Endothelial cell of umbilical vein (primary cell): ENCODE results near the gene RPS17. TPM values are rescaled to one million over a fixed set of nuclear protein-coding genes. Genes with fewer than 3 reads are reported as not detected.

ENCODE experiments used
- BruUV-seq: library from RNA; stranded (reverse); fragments of 400-500 nt; replicated peaks from 2 replicates; lab custom pipeline; 2021; lab: Mats Ljungman, UMichigan
- CTCF ChIA-PET: fragments of 300-600, 350-600 bp; sonication (Branson Sonifier 250); formaldehyde crosslinking; loops from one replicate; lab custom pipeline; 2021; ENCODE audit warnings: antibody characterized with exemption, inconsistent platforms; lab: Charles Lee
- POLR2A ChIA-PET: fragments of 300-600, 350-600 bp; sonication (Branson Sonifier 250); formaldehyde crosslinking; loops from one replicate; lab custom pipeline; 2021; ENCODE audit warnings: antibody characterized with exemption, inconsistent platforms; lab: Charles Lee
- DNase-seq: peaks from one replicate; pipeline ENCODE4 v3.0.0-alpha.2; 2011; ENCODE audit warnings: low read depth, low spot score
- FAIRE-seq: peaks from 2 replicates; lab custom pipeline; 2011; peaks lifted over from hg19 to GRCh38; lab: Jason Lieb, UNC
- H2AFZ ChIP-seq: 2 replicates; pipeline ENCODE4 v1.6.0; 2012; ENCODE audit warnings: low read depth, low read length, control low read depth, inconsistent platforms
- H3K27ac ChIP-seq: 2 replicates; pipeline ENCODE4 v1.5.1; 2011; ENCODE audit warnings: low read depth, mild to moderate bottlenecking, control low read depth, low read length, moderate library complexity; ENCODE audit not compliant: insufficient read depth
- H3K27me3 ChIP-seq, 2 experiments: 2 replicates each; pipeline versions ENCODE4 v1.6.0 to v1.6.1; 2011; ENCODE audit warnings: low read length in 2 of 2, mixed read lengths in 1 of 2; ENCODE audit not compliant: control insufficient read depth in 2 of 2, insufficient read depth in 2 of 2
- H3K36me3 ChIP-seq, 2 experiments: 2 replicates in 1 of 2; 3 replicates in 1 of 2; pipeline ENCODE4 v1.5.1; 2011; ENCODE audit warnings: low read length in 2 of 2, mild to moderate bottlenecking in 1 of 2, moderate library complexity in 1 of 2; ENCODE audit not compliant: control insufficient read depth in 2 of 2, insufficient read depth in 2 of 2; ENCODE audit errors: extremely low read depth in 1 of 2
- H3K4me1 ChIP-seq: 3 replicates; pipeline ENCODE4 v1.5.1; 2011; ENCODE audit warnings: mild to moderate bottlenecking, low read length; ENCODE audit not compliant: control insufficient read depth, insufficient read depth; ENCODE audit errors: extremely low read depth
- H3K4me2 ChIP-seq: 2 replicates; pipeline ENCODE4 v1.6.1; 2011; ENCODE audit warnings: low read length, control low read depth, mixed read lengths; ENCODE audit not compliant: insufficient read depth
- H3K4me3 ChIP-seq, 3 experiments: fragments of 200-600 bp in 1 of 3; sonication (generic), shearing (Covaris generic) in 1 of 3; replicated peaks in 1 of 3; 2 replicates each; pipeline ENCODE4 v1.5.1; 2011 to 2016; ENCODE audit warnings: control low read depth in 3 of 3, low read length in 3 of 3, mild to moderate bottlenecking in 2 of 3, inconsistent platforms in 1 of 3, low read depth in 1 of 3, moderate library complexity in 1 of 3; ENCODE audit not compliant: insufficient read depth in 1 of 3
- H3K79me2 ChIP-seq: 2 replicates; pipeline ENCODE4 v1.6.0; 2012; ENCODE audit warnings: low read length, inconsistent platforms; ENCODE audit not compliant: control insufficient read depth, insufficient read depth
- H3K9ac ChIP-seq: replicated peaks from 2 replicates; pipeline ENCODE3; 2011; ENCODE audit warnings: low read length, control low read depth; ENCODE audit not compliant: insufficient read depth; ENCODE audit errors: extremely low read depth
- H3K9me1 ChIP-seq: replicated peaks from 3 replicates; pipeline ENCODE4 v1.6.0; 2011; ENCODE audit warnings: mild to moderate bottlenecking, low read length; ENCODE audit not compliant: control insufficient read depth, insufficient read depth; ENCODE audit errors: extremely low read depth
- H3K9me3 ChIP-seq: replicated peaks from 2 replicates; pipeline ENCODE4 v1.5.1; 2012; ENCODE audit warnings: low read length, inconsistent platforms; ENCODE audit not compliant: control insufficient read depth, insufficient read depth
- H4K20me1 ChIP-seq: replicated peaks from 2 replicates; pipeline ENCODE3; 2011; ENCODE audit warnings: mild to moderate bottlenecking, low read length; ENCODE audit not compliant: control insufficient read depth, insufficient read depth; ENCODE audit errors: extremely low read depth
- EZH2 ChIP-seq: IDR thresholded peaks from 2 replicates; pipeline ENCODE4 v1.6.1; 2012; ENCODE audit warnings: borderline replicate concordance, low read depth, mild to moderate bottlenecking, moderate library complexity, low read length, inconsistent platforms; ENCODE audit not compliant: severe bottlenecking
- FOS ChIP-seq: IDR thresholded peaks from 2 replicates; pipeline ENCODE4 v1.6.1; 2011; ENCODE audit warnings: mild to moderate bottlenecking, low read length, moderate library complexity, borderline replicate concordance; ENCODE audit not compliant: insufficient read depth
- GATA2 ChIP-seq: IDR thresholded peaks from 2 replicates; pipeline ENCODE4 v1.7.0; 2011; ENCODE audit warnings: low read depth, mild to moderate bottlenecking, moderate library complexity, mixed read lengths, low read length; ENCODE audit not compliant: insufficient read length, insufficient read depth
- JUN ChIP-seq: IDR thresholded peaks from 2 replicates; pipeline ENCODE4 v1.6.1; 2011; ENCODE audit warnings: borderline replicate concordance, low read depth; ENCODE audit not compliant: insufficient read length, insufficient read depth
- MYC ChIP-seq: IDR thresholded peaks from one replicate; pipeline ENCODE4 v1.6.1; 2011; ENCODE audit warnings: mild to moderate bottlenecking, low read depth, low read length
- POLR2A ChIP-seq: IDR thresholded peaks from 2 replicates; pipeline ENCODE4 v1.6.1; 2012; ENCODE audit warnings: low read depth, mild to moderate bottlenecking, control low read depth, low read length
- POLR2AphosphoS5 ChIP-seq: IDR thresholded peaks from 2 replicates; pipeline ENCODE4 v1.6.1; 2012; ENCODE audit warnings: low read depth, mild to moderate bottlenecking, control low read depth, low read length, moderate library complexity; ENCODE audit not compliant: insufficient read depth
- dilution Hi-C: fragments of 300-500 bp; cut with MboI; formaldehyde crosslinking; loops from one replicate; pipeline ENCODE4 v1.15.0; 2019; ENCODE audit warnings: low sequenced_read_pairs; ENCODE audit not compliant: extremely low pct_ligation_motif_present
- intact Hi-C: fragments of 100-400 bp; cut with micrococcal nuclease; formaldehyde crosslinking; loops from one replicate; pipeline ENCODE4 v1.10.0; 2022
- polyA plus RNA-seq, 4 experiments: library from polyadenylated mRNA; depleted of rRNA in 3 of 4; stranded (reverse) in 3 of 4; unstranded in 1 of 4; fragments of >200 nt; gene quantifications; 2 replicates each; pipeline versions ENCODE4 v1.2.1 to v1.2.3, GENCODE V29; 2011 to 2012; ENCODE audit warnings: missing spikeins in 1 of 4
- total RNA-seq: library from RNA; stranded (reverse); gene quantifications from 2 replicates; pipeline ENCODE4 v1.2.3, GENCODE V29; 2021
- TF ChIP-seq, protein P1 (sequence below): IDR thresholded peaks from 2 replicates; pipeline ENCODE4 v1.6.1; 2011; ENCODE audit not compliant: insufficient read depth, insufficient read length
- TF ChIP-seq, protein P2 (sequence below), 2 donors: IDR thresholded peaks; 1 replicate in 1 of 2; 2 replicates in 1 of 2; pipeline ENCODE4 v1.5.1; 2011; ENCODE audit warnings: low read length in 2 of 2, mild to moderate bottlenecking in 2 of 2, moderate library complexity in 2 of 2, control low read depth in 1 of 2, inconsistent platforms in 1 of 2, low read depth in 1 of 2; ENCODE audit not compliant: insufficient read depth in 1 of 2; ENCODE audit errors: extremely low read depth in 1 of 2

Gene RPS17
- total and polyA plus RNA-seq, 2 donors (not counting 3 experiments of a cell fraction or from before 2014, with no cell fraction given) = 1,690 to 4,382 TPM

- ChIA-PET POLR2A (no interaction called here), CTCF (no interaction called here)
- no peaks in the 10 kb centered on the region for H3K9me1 ChIP-seq
- H2AFZ ChIP-seq = no peak overlapping the region
- FAIRE-seq = no peak
- H3K9ac ChIP-seq = no peak overlapping the region
- H4K20me1 ChIP-seq = peaks cover 3% of the 10 kb centered on the region
- H3K4me1 ChIP-seq = peaks cover 17% of the 10 kb centered on the region
- no peaks in the 10 kb centered on the region for H3K9me3 ChIP-seq
- no peak overlapping the region for H3K4me3 ChIP-seq
- no peak overlapping the region for H3K4me2 ChIP-seq
- dilution Hi-C loops (no loop called here), intact Hi-C loops (no loop called here)
- peak; percentile 29 for TF ChIP-seq POLR2A
- TF ChIP-seq, protein P1, sequence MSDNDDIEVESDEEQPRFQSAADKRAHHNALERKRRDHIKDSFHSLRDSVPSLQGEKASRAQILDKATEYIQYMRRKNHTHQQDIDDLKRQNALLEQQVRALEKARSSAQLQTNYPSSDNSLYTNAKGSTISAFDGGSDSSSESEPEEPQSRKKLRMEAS = no peak
- no peak for DNase-seq
- peaks cover 42% of the 10 kb centered on the region for H3K79me2 ChIP-seq
- no peak overlapping the region for H3K27ac ChIP-seq
- no TSS peak for BruUV-seq
- peaks cover 26 to 27% of the 10 kb centered on the region in 2 experiments for H3K36me3 ChIP-seq
- no peaks in the 10 kb centered on the region for H3K27me3 ChIP-seq
Measured at GRCh38 chr15:82536409-82537350, 3.6 kb downstream of the RPS17 start.

DNA sequence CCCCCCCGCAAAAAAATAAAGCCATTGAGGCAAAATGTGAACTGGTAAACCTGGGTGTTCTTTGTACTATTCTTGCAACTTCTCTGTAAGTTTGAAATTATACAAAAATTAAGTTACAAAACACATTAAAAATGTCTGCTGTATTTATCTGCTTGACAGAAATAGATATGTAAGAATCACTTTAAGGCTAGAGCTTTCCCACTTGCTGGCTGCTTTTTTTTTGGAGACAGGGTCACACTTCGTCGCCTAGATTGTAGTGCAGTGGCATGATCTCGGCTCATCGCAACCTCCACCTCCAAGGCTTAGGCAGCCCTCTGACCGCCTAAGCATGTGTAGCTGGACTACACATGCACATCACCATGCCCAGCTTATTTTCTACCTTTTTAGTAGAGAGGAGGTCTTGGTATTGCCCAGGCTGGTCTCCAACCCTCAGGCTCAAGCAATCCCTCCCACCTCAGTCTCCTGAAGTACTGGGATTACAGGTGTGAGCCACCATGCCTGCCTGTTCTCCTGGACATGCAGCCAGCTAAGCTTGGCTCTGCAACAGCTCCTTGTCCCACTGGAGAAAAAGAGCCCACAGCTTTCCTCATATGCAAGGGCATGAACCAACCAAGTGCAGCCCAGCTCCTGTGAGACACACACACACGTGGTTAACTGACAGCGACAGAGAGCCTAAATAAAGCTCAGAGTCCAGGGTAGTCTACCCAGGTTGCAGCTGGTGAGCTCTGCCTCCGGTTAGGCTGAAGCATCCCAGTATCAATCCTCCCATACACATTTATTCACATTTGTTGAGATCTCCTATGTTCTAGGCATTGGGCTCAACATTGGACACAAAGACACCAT lies 4.5 kb downstream of the RPS17 start:
- no peak for DNase-seq
- H3K79me2 ChIP-seq = peaks cover 42% of the 10 kb centered on the region
- no peaks in the 10 kb centered on the region for H3K9me3 ChIP-seq
- H3K9me1 ChIP-seq = no peaks in the 10 kb centered on the region
- dilution Hi-C loops (no loop called here), intact Hi-C loops (no loop called here)
- no TSS peak for BruUV-seq
- H3K4me1 ChIP-seq = peaks cover 12% of the 10 kb centered on the region
- H3K27me3 ChIP-seq = no peaks in the 10 kb centered on the region
- no peak for TF ChIP-seq POLR2AphosphoS5
- TF ChIP-seq, protein P1 = no peak
- no peak for TF ChIP-seq POLR2A
- TF ChIP-seq MYC = no peak
- no peak for TF ChIP-seq FOS
- TF ChIP-seq EZH2 = no peak
- no peak for TF ChIP-seq JUN
- TF ChIP-seq, protein P2, sequence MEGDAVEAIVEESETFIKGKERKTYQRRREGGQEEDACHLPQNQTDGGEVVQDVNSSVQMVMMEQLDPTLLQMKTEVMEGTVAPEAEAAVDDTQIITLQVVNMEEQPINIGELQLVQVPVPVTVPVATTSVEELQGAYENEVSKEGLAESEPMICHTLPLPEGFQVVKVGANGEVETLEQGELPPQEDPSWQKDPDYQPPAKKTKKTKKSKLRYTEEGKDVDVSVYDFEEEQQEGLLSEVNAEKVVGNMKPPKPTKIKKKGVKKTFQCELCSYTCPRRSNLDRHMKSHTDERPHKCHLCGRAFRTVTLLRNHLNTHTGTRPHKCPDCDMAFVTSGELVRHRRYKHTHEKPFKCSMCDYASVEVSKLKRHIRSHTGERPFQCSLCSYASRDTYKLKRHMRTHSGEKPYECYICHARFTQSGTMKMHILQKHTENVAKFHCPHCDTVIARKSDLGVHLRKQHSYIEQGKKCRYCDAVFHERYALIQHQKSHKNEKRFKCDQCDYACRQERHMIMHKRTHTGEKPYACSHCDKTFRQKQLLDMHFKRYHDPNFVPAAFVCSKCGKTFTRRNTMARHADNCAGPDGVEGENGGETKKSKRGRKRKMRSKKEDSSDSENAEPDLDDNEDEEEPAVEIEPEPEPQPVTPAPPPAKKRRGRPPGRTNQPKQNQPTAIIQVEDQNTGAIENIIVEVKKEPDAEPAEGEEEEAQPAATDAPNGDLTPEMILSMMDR (IDR thresholded peaks at IDR 0.05; ENCODE audit: extremely low read depth in 1 of 2, insufficient read depth in 1 of 2, low read depth in 1 of 2, low read length in 2 of 2) = no peak
- no peak for TF ChIP-seq GATA2
- H3K36me3 ChIP-seq = peaks cover 26 to 27% of the 10 kb centered on the region in 2 experiments
- POLR2A ChIA-PET = interaction anchor here (0.6 kb wide), 1 partner anchor 571 kb away, joined by 3 read pairs; no protein-coding TSS in a partner anchor
- H3K4me2 ChIP-seq = no peak overlapping the region
- no peak for FAIRE-seq
- no peak overlapping the region for H3K4me3 ChIP-seq
- H3K27ac ChIP-seq = no peak overlapping the region
- H4K20me1 ChIP-seq = peaks cover 3% of the 10 kb centered on the region
- H2AFZ ChIP-seq = no peak overlapping the region
- CTCF ChIA-PET = no interaction called here
- no peak overlapping the region for H3K9ac ChIP-seq
